A549 treated with GW870086 at 1 μM for 4 hours (cell line): ENCODE measurements around the gene GRIA3. TPM values are rescaled to one million over a fixed set of nuclear protein-coding genes. Genes with fewer than 3 reads are reported as not detected.

ENCODE experiments used
- total RNA-seq: library from RNA; stranded (reverse); fragments of 200-300 nt; extraction: Qiagen RNA extraction; gene quantifications from 5 replicates; pipeline ENCODE4 v1.2.3, GENCODE V29; 2022; ENCODE audit warnings: low read depth

Gene GRIA3
- not detected in 5 replicates for total RNA-seq

GRCh38 chrX:123184219-123184865 lies at the start of gene GRIA3:
Gene GRIA3 (plus strand): TSS chrX:123184278. CDS start chrX:123184536, 258 bp downstream.

